Measurements from ENCODE around the gene NAA10.
A peak's percentile ranks its signal among the peaks of the same experiment; 100 is the strongest.

The NAA10 gene

DNA sequence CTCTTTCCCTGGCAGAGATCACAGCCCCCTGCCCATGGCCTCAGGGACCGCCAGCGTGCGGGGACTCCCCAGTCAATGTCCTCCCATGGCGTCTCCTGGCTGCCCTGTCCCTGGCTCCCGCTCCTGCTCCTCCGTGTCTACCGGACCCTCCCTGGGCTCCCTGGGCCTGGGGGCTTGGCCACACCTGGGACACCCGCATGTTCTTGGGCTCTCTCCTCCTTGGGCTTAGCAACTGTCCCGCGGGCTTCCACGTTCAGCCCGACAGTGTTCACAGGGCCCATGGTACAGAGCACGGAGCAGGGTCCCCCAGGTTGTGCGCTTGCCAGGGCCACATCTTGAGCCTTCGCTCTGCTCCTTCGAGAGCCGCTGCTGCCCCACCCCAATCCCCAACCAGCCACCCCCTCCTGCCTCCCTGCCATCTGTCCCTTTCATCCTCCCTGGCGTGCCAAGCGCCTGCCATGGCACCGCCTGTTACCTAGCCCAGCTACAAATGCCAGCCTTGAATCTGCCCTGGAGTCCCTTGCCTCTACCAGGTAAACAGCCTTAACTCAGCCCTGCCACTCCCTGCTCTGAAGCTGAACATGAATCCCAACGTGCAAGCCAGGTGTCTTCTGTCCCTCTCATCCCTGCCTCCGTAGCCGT is 26.5 kb downstream of the NAA10 start:
- DNase-seq (ENCODE audit: low read depth in 2 of 2), result no peak

DNA sequence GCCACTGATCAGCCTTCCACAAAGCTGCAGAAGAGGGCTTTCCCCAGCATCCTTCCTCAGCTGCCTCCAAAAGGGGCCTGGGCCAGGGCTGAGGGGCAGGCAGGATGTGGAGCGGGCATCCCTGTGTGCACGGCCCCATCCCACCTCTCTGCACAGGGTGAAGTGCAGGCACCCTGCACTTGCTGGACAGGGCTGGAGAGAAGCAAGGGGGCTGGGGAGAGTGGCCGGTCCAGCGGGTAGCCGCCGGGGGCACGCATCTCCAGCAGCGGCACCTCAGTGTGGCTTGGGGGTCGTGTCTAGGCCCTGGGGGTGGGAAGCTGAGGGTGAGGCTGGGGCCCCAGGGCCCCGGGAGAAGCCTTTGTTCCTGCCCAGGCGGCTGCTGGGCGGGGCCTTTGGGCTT is 27.4 kb downstream of the NAA10 start:
- DNase-seq (ENCODE audit: low read depth in 2 of 2), result no peak

DNA sequence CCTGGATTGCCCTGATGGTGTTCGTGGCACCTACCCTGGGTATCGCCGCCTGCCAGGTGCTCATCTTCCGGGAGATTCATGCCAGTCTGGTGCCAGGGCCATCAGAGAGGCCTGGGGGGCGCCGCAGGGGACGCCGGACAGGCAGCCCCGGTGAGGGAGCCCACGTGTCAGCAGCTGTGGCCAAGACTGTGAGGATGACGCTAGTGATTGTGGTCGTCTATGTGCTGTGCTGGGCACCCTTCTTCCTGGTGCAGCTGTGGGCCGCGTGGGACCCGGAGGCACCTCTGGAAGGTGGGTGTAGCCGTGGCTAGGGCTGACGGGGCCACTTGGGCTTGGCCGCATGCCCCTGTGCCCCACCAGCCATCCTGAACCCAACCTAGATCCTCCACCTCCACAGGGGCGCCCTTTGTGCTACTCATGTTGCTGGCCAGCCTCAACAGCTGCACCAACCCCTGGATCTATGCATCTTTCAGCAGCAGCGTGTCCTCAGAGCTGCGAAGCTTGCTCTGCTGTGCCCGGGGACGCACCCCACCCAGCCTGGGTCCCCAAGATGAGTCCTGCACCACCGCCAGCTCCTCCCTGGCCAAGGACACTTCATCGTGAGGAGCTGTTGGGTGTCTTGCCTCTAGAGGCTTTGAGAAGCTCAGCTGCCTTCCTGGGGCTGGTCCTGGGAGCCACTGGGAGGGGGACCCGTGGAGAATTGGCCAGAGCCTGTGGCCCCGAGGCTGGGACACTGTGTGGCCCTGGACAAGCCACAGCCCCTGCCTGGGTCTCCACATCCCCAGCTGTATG is 28.5 kb downstream of the NAA10 start:
- DNase-seq (ENCODE audit: low read depth in 2 of 2), result no peak

DNA sequence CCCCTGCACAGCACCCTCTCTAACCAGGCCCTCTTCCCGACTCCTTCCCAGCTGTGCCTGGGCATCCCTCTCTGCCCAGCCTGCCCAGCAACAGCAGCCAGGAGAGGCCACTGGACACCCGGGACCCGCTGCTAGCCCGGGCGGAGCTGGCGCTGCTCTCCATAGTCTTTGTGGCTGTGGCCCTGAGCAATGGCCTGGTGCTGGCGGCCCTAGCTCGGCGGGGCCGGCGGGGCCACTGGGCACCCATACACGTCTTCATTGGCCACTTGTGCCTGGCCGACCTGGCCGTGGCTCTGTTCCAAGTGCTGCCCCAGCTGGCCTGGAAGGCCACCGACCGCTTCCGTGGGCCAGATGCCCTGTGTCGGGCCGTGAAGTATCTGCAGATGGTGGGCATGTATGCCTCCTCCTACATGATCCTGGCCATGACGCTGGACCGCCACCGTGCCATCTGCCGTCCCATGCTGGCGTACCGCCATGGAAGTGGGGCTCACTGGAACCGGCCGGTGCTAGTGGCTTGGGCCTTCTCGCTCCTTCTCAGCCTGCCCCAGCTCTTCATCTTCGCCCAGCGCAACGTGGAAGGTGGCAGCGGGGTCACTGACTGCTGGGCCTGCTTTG is 29.2 kb downstream of the NAA10 start:
- no peak for DNase-seq (ENCODE audit: low read depth in 2 of 2)

DNA sequence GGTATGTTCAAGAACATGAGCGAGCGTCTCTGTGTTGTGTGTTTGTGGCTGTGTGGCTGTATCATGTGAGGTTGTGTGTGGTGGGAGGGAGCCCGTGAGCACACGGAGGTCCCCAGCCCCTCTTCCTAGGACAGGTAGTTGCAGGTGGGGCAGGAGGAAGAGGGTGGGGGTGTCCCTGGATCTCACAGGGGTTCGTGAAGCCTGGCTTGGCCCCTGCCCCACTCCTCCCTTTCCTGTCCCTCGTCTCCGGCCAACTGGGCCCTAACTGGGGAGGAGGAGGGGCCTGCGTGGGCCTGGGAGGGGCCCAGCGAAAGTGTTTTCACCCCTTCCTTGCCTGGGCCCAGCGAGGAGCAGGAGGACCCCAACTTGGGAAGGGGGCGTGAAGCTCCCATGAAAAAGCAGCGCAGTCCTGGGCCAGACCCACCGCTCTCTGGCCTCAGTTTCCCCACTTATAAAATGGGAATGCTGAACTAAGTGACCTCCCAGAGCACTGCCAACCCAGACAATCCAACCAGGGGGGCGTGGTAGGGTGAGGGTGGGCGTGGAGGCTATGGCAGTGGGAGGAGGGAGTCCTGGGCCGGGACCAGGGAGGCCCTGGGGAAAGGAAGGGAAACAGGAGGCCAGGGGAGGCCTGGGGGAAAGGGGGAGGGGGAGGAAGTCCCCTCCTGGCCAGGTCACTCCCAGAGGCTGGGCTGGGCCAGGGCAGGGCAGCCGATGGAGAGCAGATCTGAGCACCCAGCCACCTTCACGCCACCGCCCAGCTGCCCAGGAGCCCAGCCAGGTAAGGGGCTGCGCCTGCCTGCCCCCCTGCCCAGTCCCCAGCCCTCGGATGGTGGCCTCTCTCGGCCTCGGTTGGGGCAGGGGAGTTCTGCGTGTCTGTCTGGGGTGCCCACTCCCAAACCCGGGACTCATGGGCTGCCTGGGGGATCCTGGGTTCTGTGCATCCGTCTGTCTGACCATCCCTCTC is 30.6 kb downstream of the NAA10 start, which contains the start of gene AVPR2:
AVPR2 (plus strand) TSS at position 683 of the 967 bp plus-strand sequence. CDS start 473 bp downstream, outside the sequence.
- no peak for DNase-seq (ENCODE audit: low read depth in 2 of 2)

DNA sequence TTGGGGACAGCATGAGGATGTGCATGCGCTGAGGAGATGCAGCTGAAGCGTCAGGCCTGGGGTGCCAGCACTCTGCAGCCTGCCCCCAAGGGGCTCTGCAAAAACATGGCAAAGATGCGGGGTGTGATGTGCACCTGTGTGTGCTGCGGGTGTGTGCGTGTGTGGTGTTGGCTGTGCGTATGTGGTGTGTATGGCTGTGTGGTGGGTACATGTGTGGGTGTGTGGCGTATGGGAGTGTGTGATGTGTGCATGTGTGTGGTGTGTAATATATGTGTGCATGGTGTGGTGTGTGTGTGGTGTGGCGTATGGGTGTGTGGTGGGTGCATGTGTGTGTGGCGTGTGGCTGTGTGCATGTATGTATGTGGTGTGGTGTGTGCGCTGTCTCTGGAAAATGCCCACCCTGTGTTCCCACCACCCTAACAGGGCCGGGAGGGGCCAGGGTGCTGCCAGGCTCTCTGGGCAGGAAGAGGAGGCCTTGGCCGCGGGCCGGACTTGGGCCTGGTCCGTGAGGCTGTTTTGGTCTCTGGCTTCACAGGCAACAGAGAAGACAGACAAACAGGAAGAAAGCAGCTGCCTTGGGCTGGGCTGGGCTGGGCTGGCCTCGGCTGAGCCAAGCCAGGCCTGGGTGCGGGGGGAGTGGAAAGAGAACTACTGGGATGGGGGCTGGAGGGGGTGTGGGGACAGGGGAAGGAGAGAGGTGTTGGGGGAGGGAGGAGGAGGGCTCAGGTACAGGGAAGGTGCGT is 31.4 kb downstream of the NAA10 start:
- DNase-seq (ENCODE audit: low read depth in 2 of 2), result no peak

DNA sequence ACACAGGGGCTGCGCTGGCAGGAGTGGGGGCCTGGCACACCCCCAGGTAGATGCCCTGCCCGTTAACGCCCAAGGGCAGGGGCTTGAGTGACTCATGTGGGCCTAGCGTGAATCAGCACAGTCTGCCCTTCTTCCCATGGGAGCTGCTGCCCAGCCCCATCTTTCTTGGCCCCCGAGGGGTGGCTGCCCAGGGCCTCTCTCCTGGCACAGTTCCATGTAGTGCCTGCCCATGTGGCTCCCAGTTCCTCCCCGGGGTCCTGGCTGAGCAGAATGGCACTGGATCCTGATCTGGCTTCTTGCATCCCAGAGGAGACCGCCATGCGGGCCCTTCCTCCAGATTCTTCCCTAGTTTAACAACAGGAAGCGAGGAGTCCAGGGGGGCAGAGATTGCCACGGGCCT is 32.5 kb downstream of the NAA10 start:
- no peak for DNase-seq (ENCODE audit: low read depth in 2 of 2)

DNA sequence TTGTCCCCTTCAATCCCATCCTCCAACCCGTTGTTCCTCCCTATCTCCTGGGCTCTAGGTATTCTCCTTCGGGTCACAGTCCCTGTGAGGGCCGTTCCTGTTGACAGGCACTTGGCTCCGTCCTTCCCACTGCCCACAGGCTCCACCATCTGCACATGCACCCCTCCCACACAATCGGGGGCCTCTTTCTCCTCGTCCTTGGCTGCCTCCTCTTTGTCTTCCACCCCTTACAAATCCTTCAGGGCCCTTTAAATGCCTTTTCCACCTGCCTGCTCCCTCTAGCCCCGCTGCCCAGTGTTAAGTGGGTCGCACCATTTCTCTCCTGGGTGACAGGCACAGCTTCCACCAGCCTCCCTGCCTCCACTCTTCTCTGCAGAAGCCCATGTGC is 33.1 kb downstream of the NAA10 start:
- no peak for DNase-seq (ENCODE audit: low read depth in 2 of 2)

DNA sequence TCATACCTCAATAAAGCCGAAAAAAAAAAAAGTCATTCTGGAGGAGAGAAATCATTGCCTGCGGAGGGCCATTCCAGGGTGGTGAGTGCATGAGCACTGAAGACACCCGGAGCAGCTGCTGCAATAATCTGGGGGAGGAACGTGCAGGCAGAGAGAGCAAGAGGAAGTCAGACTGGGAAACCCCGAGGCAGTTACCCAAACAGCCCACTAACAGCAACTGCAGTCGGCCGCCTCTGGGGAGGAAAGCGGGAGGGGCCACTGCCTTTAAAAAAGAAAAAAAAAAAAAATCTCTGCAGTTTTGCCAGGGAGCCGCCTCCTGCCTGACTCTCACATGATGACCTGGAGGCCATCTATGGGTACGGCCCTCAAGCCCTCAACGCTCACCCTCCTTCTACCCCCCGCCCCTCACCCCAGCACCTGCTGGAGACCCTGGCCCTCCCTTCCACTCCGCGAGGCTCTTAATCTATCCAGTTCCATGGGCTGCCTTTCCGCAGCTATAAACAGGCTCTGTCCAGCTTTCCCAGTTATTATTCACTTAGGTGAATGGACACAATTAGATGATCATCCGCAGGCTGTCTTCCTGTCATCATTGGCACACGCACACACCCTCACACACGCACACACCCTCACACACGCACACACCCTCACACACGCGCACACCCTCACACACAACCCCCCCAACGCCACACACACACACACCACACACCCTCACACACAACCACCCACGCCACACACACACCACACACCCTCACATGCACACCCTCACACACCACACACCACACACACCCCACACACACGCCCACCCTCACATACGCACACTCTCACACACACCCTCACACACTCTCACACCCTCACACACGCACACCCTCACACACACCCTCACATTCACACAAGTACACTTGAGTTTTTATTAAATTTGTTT is 33.7 kb downstream of the NAA10 start:
- DNase-seq (ENCODE audit: low read depth in 2 of 2), result peak in 1 of 2 experiments; percentile 23

DNA sequence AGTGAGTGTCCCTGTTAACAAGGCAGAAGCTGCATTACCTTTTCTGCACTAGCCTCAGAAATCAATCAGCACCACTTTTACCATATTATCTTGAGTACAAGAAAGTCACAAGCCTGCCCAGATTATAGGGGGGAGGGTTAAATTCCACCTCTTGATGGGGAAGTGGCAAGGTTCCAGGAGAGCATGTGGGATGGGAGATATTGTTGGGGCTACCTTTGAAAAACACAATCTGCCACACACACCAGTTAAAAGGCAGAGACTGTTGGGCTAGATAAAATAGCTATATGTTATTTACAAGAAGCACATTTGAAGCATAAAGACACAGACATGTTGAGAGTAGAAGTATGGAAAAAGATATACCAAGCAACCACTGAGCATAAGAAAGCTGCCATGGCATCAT is 36.9 kb downstream of the NAA10 start:
- DNase-seq (ENCODE audit: low read depth in 2 of 2), result no peak

DNA sequence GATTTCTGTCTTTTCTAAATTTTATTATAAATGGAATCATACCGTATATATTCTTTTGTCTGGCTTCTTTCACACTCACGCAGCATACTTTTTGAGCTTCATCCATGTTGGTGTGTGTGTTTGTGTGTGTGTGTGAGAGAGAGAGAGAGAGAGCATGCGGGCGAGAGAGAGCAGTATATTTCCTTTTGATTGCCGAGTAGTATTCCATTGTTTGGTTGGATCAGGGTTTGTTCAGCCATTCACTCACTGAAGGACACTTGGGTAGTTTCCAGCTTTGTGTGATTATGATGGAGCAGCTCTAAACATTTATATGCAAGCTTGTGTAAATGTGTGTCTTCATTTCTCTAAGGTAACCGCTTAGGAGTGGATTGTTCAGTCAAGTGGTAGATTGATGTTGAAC is 45.7 kb downstream of the NAA10 start:
- no peak for DNase-seq (ENCODE audit: low read depth in 2 of 2)

DNA sequence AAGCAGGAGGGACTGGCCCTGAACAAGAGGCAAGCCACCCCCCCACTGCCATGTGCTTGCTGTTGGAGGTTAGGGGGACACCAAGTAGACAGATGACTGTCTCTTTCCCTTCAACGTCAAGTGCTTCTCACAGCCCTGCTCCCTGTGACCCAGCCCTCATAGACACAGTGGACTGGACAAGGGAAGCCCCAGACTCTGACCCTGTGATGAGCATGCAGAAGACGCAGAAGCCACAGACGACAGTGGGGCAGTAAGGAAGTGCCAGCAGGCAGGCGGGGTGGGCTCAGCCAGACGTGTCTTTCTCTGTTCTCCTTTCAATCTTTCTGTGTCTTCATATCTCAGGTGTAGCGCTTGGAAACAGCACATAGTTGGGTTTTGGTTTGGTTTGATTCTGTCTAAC is 46.5 kb downstream of the NAA10 start:
- no peak for DNase-seq (ENCODE audit: low read depth in 2 of 2)

DNA sequence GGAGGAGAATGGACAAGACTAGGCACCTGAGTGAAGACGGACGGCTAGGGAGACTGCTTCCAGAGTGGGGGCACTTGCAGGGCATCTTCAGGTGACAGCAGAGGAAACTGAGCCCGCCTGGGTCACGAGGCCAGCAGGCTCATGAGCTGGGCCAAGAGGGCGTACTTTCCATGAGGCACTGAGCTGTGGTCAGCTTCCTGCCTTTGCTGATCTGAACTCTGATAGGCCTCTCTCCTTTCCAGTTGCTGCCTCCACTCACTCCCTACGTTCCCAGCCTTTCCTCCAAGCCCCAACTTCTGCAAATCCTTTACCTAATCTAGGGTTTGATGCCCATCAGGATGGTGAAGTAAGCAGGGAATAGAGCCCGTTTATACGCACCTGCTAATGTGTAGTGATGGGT is 47.5 kb downstream of the NAA10 start:
- no peak for DNase-seq (ENCODE audit: low read depth in 2 of 2)

DNA sequence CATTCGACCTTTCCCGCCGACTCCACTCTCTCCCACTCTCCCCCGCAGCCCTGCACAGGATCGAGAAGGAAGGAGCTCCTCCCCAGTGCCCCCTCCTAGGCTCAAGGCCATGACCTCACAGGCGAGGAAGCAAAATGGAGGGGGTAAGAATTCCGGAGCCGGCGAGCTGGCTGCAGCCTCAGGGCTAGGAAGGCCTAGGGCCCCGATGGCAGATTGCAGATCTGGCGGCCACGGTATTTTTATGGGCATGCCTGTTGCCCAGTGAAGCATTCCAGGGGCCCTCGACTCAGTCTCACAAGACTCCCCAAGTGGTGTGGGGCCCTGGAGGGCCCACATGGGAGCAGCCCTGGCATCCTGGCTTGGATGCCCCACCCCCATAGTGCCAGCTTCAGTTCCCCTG is 47.9 kb downstream of the NAA10 start:
- DNase-seq (ENCODE audit: low read depth in 2 of 2), result no peak

DNA sequence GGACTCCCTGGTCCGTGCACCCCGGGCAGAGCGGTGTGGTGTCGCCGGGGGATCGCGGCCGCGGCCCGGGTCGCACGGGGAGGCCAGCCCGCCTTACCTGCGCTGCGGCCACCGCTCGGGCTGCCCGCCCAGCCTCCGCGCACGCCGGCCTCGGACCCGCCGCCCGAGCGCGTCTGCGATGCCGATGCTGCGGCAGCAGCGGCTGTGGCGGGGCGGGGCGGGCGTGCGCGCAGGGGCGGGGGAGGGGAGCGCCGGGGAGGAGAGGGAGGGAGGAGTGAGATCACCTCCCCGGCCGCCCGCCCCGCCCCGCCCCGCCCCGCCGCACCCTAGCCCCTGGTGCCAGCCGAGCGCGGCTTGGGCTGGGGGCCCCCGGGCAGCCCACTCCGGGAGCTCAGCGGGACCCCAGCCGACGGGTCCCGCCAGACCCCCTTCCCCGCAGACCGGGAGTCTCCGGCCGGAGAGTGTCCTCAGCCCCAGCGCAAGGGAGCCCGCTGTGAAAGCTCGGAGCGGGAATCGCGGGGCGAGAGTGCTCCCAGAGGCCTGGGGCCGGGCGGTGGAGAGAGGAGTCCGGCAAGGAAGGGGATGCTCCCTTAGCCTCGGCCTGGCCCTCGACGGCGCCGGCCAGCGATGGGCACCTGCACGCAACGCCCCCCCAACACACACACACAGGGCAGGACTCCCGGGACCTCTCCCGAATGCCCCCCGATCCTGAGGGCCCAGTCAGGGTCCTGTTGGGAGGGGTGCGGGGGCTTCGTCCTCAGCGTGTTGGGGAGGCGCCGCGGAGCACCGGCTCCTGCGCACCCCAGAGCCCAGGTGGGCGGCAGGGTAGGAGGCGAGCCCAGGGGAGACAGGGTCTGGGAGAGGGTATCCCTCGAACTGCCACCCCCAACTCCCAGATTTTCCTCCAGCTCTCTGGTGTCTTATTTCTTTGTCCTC is 48.6 kb downstream of the NAA10 start, which contains the start of gene L1CAM:
L1CAM (minus strand) TSS at position 206 of the 936 bp plus-strand sequence. CDS start 10,337 bp downstream, outside the sequence.
- DNase-seq (ENCODE audit: low read depth in 2 of 2), result no peak

DNA sequence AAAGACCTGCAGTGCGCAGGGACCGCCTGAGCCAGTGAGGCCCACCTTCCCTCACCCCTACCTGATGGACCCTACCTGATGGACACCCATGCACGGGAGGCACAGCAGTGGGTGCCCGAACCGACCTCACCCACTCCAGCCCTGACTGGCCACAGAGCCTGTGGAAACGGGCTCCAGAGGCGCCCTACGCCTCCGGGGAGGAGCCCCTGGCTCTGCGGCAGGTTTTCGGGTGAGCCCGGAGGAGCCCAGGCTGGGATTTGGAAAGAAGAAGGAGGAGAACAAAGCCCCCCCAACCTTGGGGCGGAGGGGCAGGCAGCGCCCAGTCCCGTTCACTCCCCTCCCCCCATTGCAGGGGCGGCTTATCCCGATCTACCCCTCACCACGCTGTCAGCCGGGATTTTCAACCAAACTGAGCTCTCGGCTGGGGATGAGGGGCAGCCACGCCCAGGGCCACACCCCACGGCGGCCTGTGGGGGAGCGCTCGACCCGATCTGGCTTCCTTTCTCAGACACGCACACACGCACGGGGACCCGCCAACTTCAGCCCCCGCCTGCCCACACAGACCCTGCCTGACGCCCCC is 49.5 kb downstream of the NAA10 start:
- DNase-seq (ENCODE audit: low read depth in 2 of 2), result no peak

DNA sequence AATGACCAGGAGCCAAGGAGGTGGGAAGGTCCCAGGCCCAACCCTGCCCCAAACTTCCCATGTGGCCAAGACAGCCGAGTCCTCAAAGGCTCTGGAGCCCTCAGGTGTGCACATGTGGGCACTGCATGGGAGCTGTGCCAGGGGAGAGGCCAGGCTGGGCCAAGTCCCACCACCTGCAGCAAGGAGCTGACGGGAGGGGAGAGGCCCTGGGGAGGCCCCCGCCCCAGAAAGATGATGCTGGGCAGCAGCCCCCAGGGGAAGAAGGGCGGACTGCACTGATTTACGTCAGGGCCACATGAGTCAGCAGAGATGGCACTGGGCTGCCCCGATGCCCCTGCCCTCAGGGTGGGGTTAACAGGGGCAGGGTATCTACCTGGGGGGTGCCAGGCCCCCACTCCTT is 50.2 kb downstream of the NAA10 start:
- DNase-seq (ENCODE audit: low read depth in 2 of 2), result no peak

DNA sequence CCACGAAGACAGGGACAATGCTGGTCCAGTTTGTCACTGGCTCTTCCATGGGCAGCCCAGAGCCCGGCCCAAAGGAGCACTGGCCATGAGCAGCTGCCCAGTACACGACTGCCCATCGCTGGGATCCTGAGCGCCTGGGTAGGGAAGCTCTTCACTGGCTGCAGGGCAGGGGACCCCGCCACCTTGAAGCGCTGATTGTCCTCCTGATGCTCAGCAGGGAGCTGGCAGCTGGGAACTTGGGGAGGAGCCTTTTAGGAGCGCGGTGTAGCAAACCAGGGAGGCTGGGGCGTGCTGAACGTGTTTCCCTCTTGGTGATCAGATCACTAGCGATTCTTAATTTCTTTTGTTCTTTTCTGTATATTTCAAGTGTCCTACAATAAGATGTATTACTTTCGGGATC is 50.7 kb downstream of the NAA10 start:
- no peak for DNase-seq (ENCODE audit: low read depth in 2 of 2)
